Ovary (tissue), 9 donors: ENCODE results near the gene MED13. TPM values are rescaled to one million over a fixed set of nuclear protein-coding genes. Genes with fewer than 3 reads are reported as not detected.

Experiments used
- DNase-seq, 5 donors: peaks; one replicate each; pipeline ENCODE4 v3.0.0-alpha.2; 2019 to 2020
- H3K27ac ChIP-seq, 2 donors: fragments of 200-600 bp; one replicate each; pipeline versions ENCODE4 v1.5.1 to v1.8.0; 2019 to 2022
- H3K27me3 ChIP-seq: fragments of 200-600 bp; one replicate; pipeline ENCODE4 v1.8.0; 2022
- H3K36me3 ChIP-seq: fragments of 200-600 bp; sonication (generic); one replicate; pipeline ENCODE4 v1.5.1; 2019
- H3K4me1 ChIP-seq: one replicate; pipeline ENCODE4 v1.8.1; 2013; ENCODE audit warnings: mild to moderate bottlenecking, moderate library complexity; ENCODE audit not compliant: insufficient read depth
- H3K4me3 ChIP-seq: fragments of 200-600 bp; sonication (generic); one replicate; pipeline ENCODE4 v1.5.1; 2017
- H3K9me3 ChIP-seq, 2 donors: fragments of 200-600 bp in 1 of 2; sonication (generic) in 1 of 2; one replicate each; pipeline versions ENCODE4 v1.5.1 to v1.8.1; 2013 to 2019; ENCODE audit warnings: mild to moderate bottlenecking in 1 of 2, moderate library complexity in 1 of 2
- CTCF ChIP-seq, 3 donors: fragments of 450-650 bp in 2 of 3; fragments of 200-600 bp in 1 of 3; IDR thresholded peaks; one replicate each; pipeline versions ENCODE4 v1.5.1 to v1.8.0; 2016 to 2022; ENCODE audit warnings: antibody characterized with exemption in 3 of 3, mild to moderate bottlenecking in 1 of 3
- EP300 ChIP-seq: sonication (generic); formaldehyde crosslinking; IDR thresholded peaks from one replicate; pipeline ENCODE4 v1.6.1; 2017; ENCODE audit warnings: antibody characterized with exemption
- POLR2A ChIP-seq: fragments of 450-650 bp; IDR thresholded peaks from one replicate; pipeline ENCODE4 v1.6.1; 2017; ENCODE audit warnings: antibody characterized with exemption, mild to moderate bottlenecking, moderate library complexity
- WGBS, 3 donors: extraction: QIAGEN DNeasy Blood & Tissue Kit in 1 of 3; methylation state at CpG; one replicate each; pipeline versions ENCODE4 v1.1.5 to v1.1.7; 2013 to 2017; 5-methylcytosine and 5-hydroxymethylcytosine counted together
- intact Hi-C, 4 donors: fragments of 100-400 bp; cut with DNase I; formaldehyde crosslinking; loops; one replicate each; pipeline versions ENCODE4 v1.11.0 to v1.15.1; 2022 to 2023
- polyA plus RNA-seq, 2 donors: library from polyadenylated mRNA; stranded (reverse); fragments of 200-250 nt in 1 of 2; fragments of 350-450 nt in 1 of 2; fragmentation: Illumina TruSeq in 1 of 2; extraction: RNeasy Lipid Tissue Mini Kit (QIAGEN cat#74804) in 1 of 2; gene quantifications; one replicate each; pipeline ENCODE4 v1.2.3, GENCODE V29; 2013 to 2014
- total RNA-seq, 7 donors: library from RNA; depleted of rRNA in 2 of 7; stranded (reverse); fragments of >200 nt in 2 of 7; fragmentation: NEBNext Ultra II Directional in 3 of 7; extraction: Animal tissue kit (Norgen Biotek cat#: 25700) in 3 of 7; gene quantifications; one replicate each; pipeline versions ENCODE4 v1.1.0 to v1.2.4, GENCODE V29; 2016 to 2023
- donor health status: DM: no; HTN: no; CAD: no; lungs with moderate emphysema.
- donor health status: DM: no; HTN: no; CAD: no.
- donor health status: Bipolar disorder and iron deficiency.
- donor health status: DM: yes; HTN: yes; CAD: no.
- donor health status: DM: no; HTN: no; CAD: no.
- donor health status: DM: yes; HTN: yes; CAD: no.

MED13 gene
- total and polyA plus RNA-seq, 9 donors, result 10.4 to 85.1 (median 55.8) TPM

- no peaks in the 10 kb centered on the region for H3K27me3 ChIP-seq
- intact Hi-C loops, result no loop called here
- peaks cover 10% of the 10 kb centered on the region for H3K4me1 ChIP-seq
- 73 to 81% (median 78%) methylated on average over 2 of the region's 2 CpGs for WGBS, 3 donors
- no peak for DNase-seq
- no peak overlapping the region for H3K4me3 ChIP-seq
- no peaks in the 10 kb centered on the region for H3K9me3 ChIP-seq
- TF ChIP-seq EP300, result no peak
- no peak for TF ChIP-seq CTCF (IDR thresholded peaks at IDR 0.05)
- TF ChIP-seq POLR2A, result no peak
- no peak overlapping the region for H3K27ac ChIP-seq
- H3K36me3 ChIP-seq, result no peaks in the 10 kb centered on the region
Measured at GRCh38 chr17:62051053-62051452, 14.0 kb downstream of the MED13 start.

GRCh38 chr17:62049299-62049698, 15.8 kb downstream of the MED13 start:
- WGBS, 3 donors, result 94 to 98% (median 95%) methylated on average over 5 of the region's 5 CpGs
- H3K9me3 ChIP-seq, result no peaks in the 10 kb centered on the region
- H3K36me3 ChIP-seq, result no peaks in the 10 kb centered on the region
- H3K4me3 ChIP-seq, result no peak overlapping the region
- intact Hi-C loops, result no loop called here
- H3K27ac ChIP-seq, result no peak overlapping the region
- peaks cover 11% of the 10 kb centered on the region for H3K4me1 ChIP-seq
- TF ChIP-seq CTCF (IDR thresholded peaks at IDR 0.05), result no peak
- no peak for TF ChIP-seq POLR2A
- TF ChIP-seq EP300, result no peak
- H3K27me3 ChIP-seq, result no peaks in the 10 kb centered on the region
- no peak for DNase-seq

- TF ChIP-seq EP300 (no peak), CTCF (IDR thresholded peaks at IDR 0.05) (no peak), POLR2A (no peak)
- Histone ChIP-seq H3K27ac (no peak overlapping the region), H3K9me3 (no peaks in the 10 kb centered on the region), H3K36me3 (no peaks in the 10 kb centered on the region), H3K4me3 (no peak overlapping the region), H3K27me3 (no peaks in the 10 kb centered on the region), H3K4me1 (peaks cover 10% of the 10 kb centered on the region)
- no peak for DNase-seq
- intact Hi-C loops, result no loop called here
- WGBS, 3 donors, result 81 to 93% (median 84%) methylated on average over 2 of the region's 2 CpGs
Measured at GRCh38 chr17:62048262-62048661, 16.8 kb downstream of the MED13 start.

- Histone ChIP-seq H3K36me3 (no peaks in the 10 kb centered on the region), H3K27me3 (no peaks in the 10 kb centered on the region), H3K4me3 (no peak overlapping the region), H3K9me3 (no peaks in the 10 kb centered on the region), H3K27ac (no peak overlapping the region), H3K4me1 (peaks cover 6% of the 10 kb centered on the region)
- TF ChIP-seq POLR2A (no peak), CTCF (IDR thresholded peaks at IDR 0.05) (no peak), EP300 (no peak)
- no peak for DNase-seq
- intact Hi-C loops, result no loop called here
- 97 to 98% (median 98%) methylated on average over 1 of the region's 1 CpG for WGBS, 3 donors
Measured at GRCh38 chr17:62045517-62045916, 19.6 kb downstream of the MED13 start.

GRCh38 chr17:62045109-62045508, 20.0 kb downstream of the MED13 start:
- Histone ChIP-seq H3K27me3 (no peaks in the 10 kb centered on the region), H3K4me1 (peaks cover 6% of the 10 kb centered on the region), H3K4me3 (no peak overlapping the region), H3K27ac (no peak overlapping the region), H3K36me3 (no peaks in the 10 kb centered on the region), H3K9me3 (no peaks in the 10 kb centered on the region)
- 96 to 98% (median 96%) methylated on average over 4 of the region's 4 CpGs for WGBS, 3 donors
- no peak for DNase-seq
- intact Hi-C loops, result no loop called here
- TF ChIP-seq EP300 (no peak), POLR2A (no peak), CTCF (IDR thresholded peaks at IDR 0.05) (no peak)
